HepG2 (cell line): ENCODE data around the gene BUB1B. TPM values are rescaled to one million over a fixed set of nuclear protein-coding genes. Genes with fewer than 3 reads are reported as not detected.
A peak's percentile ranks its signal among the peaks of the same experiment; 100 is the strongest.

ENCODE experiments used
- BCLAF1 ChIP-seq: fragments of 450-650 bp; IDR thresholded peaks from 2 replicates; pipeline ENCODE4 v1.6.1; 2017; ENCODE audit warnings: mild to moderate bottlenecking
- CENPBD1 ChIP-seq: sonication (generic); formaldehyde crosslinking; IDR thresholded peaks from 2 replicates; pipeline ENCODE4 v1.8.0; 2022; ENCODE audit warnings: missing genetic modification reagents, low read depth, mild to moderate bottlenecking, borderline replicate concordance
- EP300 ChIP-seq, 3 experiments: sonication (generic) in 1 of 3; formaldehyde crosslinking in 1 of 3; IDR thresholded peaks; 2 replicates each; pipeline versions ENCODE4 v1.5.1 to v1.6.1; 2011 to 2020; ENCODE audit warnings: low read depth in 2 of 3, low read length in 2 of 3, borderline replicate concordance in 1 of 3, improper control_type of control experiment in 1 of 3, mild to moderate bottlenecking in 1 of 3, missing genetic modification reagents in 1 of 3, moderate library complexity in 1 of 3
- ETV6 ChIP-seq: sonication (generic); formaldehyde crosslinking; conservative IDR thresholded peaks from 2 replicates; pipeline ENCODE4 v1.4.0; 2020; ENCODE audit warnings: missing genetic modification reagents
- HHEX ChIP-seq: IDR thresholded peaks from 2 replicates; pipeline ENCODE4 v1.6.1; 2016; ENCODE audit warnings: control low read depth
- MZF1 ChIP-seq: sonication (generic); formaldehyde crosslinking; IDR thresholded peaks from 2 replicates; pipeline ENCODE4 v1.8.1; 2023; ENCODE audit warnings: mild to moderate bottlenecking, missing genetic modification reagents, borderline replicate concordance
- NFYC ChIP-seq: IDR thresholded peaks from 2 replicates; pipeline ENCODE4 v1.6.1; 2016; ENCODE audit warnings: missing genetic modification reagents, missing compliant biosample characterization
- NONO ChIP-seq, 2 experiments: fragments of 450-650 bp in 1 of 2; sonication (generic) in 1 of 2; formaldehyde crosslinking in 1 of 2; IDR thresholded peaks in 1 of 2; conservative IDR thresholded peaks in 1 of 2; 2 replicates each; pipeline versions ENCODE4 v1.6.1 to v1.8.0; 2017 to 2022; ENCODE audit warnings: mild to moderate bottlenecking in 1 of 2, missing genetic modification reagents in 1 of 2, moderate library complexity in 1 of 2
- REST ChIP-seq, 2 experiments: IDR thresholded peaks; 2 replicates each; pipeline ENCODE4 v1.6.1; 2011 to 2012; ENCODE audit warnings: low read length in 2 of 2, borderline replicate concordance in 1 of 2, low read depth in 1 of 2, mild to moderate bottlenecking in 1 of 2, moderate library complexity in 1 of 2
- RFX3 ChIP-seq: IDR thresholded peaks from 2 replicates; pipeline ENCODE4 v1.6.1; 2016; ENCODE audit warnings: missing biosample characterization, missing genetic modification reagents
- SKI ChIP-seq: fragments of 450-650 bp; IDR thresholded peaks from one replicate; pipeline ENCODE4 v1.6.1; 2018; ENCODE audit warnings: mild to moderate bottlenecking; ENCODE audit not compliant: partially characterized antibody
- YEATS4 ChIP-seq: sonication (generic); formaldehyde crosslinking; IDR thresholded peaks from 2 replicates; pipeline ENCODE4 v1.4.0; 2020; ENCODE audit warnings: missing genetic modification reagents, borderline replicate concordance
- ZBTB14 ChIP-seq: sonication (generic); formaldehyde crosslinking; IDR thresholded peaks from 2 replicates; pipeline ENCODE4 v1.4.0; 2020; ENCODE audit warnings: missing genetic modification reagents
- ZMAT5 ChIP-seq: sonication (generic); formaldehyde crosslinking; IDR thresholded peaks from 2 replicates; pipeline ENCODE4 v1.5.0; 2020; ENCODE audit warnings: mild to moderate bottlenecking, low read depth, missing genetic modification reagents, borderline replicate concordance
- ZNF205 ChIP-seq: IDR thresholded peaks from 2 replicates; pipeline ENCODE4 v1.6.1; 2018; ENCODE audit warnings: missing biosample characterization, missing genetic modification reagents
- polyA plus RNA-seq, 8 experiments: library from polyadenylated mRNA; depleted of rRNA in 3 of 8; stranded (reverse) in 7 of 8; unstranded in 1 of 8; fragments of >200 nt; fragmentation: Illumina TruSeq in 4 of 8; extraction: Trizol in 4 of 8; gene quantifications; 2 replicates each; pipeline versions ENCODE4 v1.2.1 to v1.2.3, GENCODE V29; 2011 to 2016; ENCODE audit warnings: low read depth in 4 of 8, missing spikeins in 1 of 8, mixed read lengths in 1 of 8; ENCODE audit not compliant: insufficient read depth in 1 of 8
- total RNA-seq, 5 experiments: library from RNA; depleted of rRNA; stranded (reverse); fragments of >200 nt; fragmentation: Illumina TruSeq; extraction: Trizol; gene quantifications; 2 replicates each; pipeline ENCODE4 v1.2.3, GENCODE V29; 2016; ENCODE audit warnings: low read depth in 1 of 5

Gene BUB1B
- total and polyA plus RNA-seq, 2 of the 13 experiments (the other 11 are each of a cell fraction or from before 2014, with no cell fraction given), result 26.2 to 63.5 TPM

GRCh38 chr15:40160689-40161688, at the start of gene BUB1B (continued):
- peak; percentile 87; the same call in 1 of the 2 replicates for TF ChIP-seq YEATS4 (CRISPR knock-in tag)
- no peak for TF ChIP-seq MZF1 (CRISPR knock-in tag)
- TF ChIP-seq EP300 (IDR thresholded peaks at IDR 0.05; ENCODE audit: low read depth in 2 of 2, low read length in 2 of 2), result no peak
- TF ChIP-seq EP300 (CRISPR knock-in tag; IDR thresholded peaks at IDR 0.05; ENCODE audit: borderline replicate concordance), result no peak
- peak; percentile 61; the same call in 1 of the 2 replicates for TF ChIP-seq NFYC (CRISPR knock-in tag)
- TF ChIP-seq RFX3, result no peak
- no peak for TF ChIP-seq ETV6
- TF ChIP-seq SKI, result no peak
- peak; percentile 26; the same call in 1 of the 2 replicates for TF ChIP-seq ZNF205 (CRISPR knock-in tag)
- no peak for TF ChIP-seq ZBTB14 (CRISPR knock-in tag)
- no peak for TF ChIP-seq HHEX (CRISPR knock-in tag)
- no peak for TF ChIP-seq CENPBD1
- no peak for TF ChIP-seq BCLAF1
- no peak for TF ChIP-seq ZMAT5 (CRISPR knock-in tag)
- TF ChIP-seq REST (IDR thresholded peaks at IDR 0.05; ENCODE audit: borderline replicate concordance in 1 of 2, low read depth in 1 of 2, low read length in 2 of 2), result 0 out of 4 replicates have a peak, but pooled peaks of 1 of the 2 experiments have one; percentile 16
- no peak for TF ChIP-seq NONO (IDR thresholded peaks at IDR 0.05)
- peak; percentile 91 for TF ChIP-seq NONO (CRISPR knock-in tag; conservative IDR thresholded peaks at IDR 0.05)
